ENCODE measurements around the gene ADGRD1.
"Not testable (repeated sequence)": the region's sequence is repeated elsewhere in the genome, so short reads cannot be mapped to it uniquely, and the experiment has no call there.

Gene ADGRD1

DNA sequence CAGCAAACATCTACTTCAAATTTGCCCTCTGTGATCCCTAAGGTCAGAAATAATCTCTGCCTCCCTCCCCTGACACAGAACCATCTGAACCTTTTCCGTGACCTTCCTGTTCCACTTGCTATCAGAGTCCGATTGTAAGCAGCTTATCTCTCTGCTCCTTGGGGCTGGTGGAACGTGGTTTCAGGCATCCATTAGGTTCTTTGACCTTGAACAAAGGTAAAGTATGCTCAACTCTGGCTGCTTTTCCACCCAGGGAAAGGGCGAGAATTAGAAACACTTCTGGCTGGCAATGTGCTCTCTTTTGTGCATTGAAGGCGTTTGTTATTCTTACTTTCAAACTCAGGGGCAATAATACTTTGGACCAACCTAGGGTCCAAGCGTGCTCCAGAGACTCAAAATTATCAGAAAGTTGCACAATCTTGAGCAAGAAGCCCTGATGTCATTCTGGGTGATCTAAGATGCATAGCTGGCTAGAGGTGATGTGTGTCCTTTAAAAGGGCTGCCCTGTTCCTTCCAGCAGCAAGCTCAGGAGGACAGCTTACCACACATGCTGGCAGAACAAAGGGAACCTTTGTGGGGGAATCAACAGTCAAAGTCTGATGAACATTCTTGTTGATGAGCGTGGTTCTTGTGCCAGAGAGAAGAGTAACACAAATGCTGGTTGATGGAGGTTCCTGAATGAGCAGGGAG is 29.8 kb downstream of the ADGRD1 start:
- no peak for DNase-seq (ENCODE audit: low read depth in 3 of 3, low spot score in 1 of 3)

DNA sequence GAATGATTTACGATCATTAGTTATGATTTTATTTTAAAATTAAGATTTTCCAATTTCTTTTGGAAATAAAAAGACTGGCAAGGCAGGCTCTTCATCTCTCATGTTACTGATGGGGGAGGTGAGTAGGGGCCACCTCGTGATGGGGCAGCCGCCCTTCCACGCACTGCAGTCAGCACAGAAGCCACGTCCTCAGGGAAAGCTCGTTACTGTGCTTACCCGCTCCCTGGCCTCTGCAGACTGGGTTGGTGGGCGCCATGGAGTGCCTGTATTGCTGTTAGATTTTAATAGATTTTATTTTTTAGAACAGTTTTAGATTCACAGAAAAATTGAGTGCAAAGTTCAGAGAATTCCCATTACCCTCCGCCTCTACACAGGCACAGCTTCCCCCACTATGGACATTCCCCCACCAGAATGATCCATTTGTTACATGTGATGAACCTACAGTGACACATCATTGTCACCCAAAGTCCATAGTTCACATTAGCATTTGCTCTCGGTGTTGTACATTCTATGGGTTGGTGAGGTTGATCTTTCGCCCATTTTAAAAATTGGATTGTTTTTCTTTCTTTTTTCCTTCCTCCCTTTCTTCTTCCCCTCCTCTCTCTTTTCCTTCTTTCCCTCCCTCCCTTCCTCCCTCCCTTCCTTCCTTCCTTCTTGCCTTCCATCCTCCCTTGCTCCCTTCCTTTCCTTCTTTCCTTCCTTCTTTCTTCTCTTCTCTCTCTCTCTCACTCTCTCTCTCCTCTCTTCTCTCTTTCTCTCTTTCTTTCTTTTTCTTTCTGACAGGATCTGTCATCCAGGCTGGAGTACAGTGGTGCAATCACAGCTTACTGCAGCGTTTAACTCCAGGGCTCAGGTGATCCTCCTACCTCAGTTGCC is 30.7 kb downstream of the ADGRD1 start:
- DNase-seq (ENCODE audit: low read depth in 3 of 3, low spot score in 1 of 3): no peak

DNA sequence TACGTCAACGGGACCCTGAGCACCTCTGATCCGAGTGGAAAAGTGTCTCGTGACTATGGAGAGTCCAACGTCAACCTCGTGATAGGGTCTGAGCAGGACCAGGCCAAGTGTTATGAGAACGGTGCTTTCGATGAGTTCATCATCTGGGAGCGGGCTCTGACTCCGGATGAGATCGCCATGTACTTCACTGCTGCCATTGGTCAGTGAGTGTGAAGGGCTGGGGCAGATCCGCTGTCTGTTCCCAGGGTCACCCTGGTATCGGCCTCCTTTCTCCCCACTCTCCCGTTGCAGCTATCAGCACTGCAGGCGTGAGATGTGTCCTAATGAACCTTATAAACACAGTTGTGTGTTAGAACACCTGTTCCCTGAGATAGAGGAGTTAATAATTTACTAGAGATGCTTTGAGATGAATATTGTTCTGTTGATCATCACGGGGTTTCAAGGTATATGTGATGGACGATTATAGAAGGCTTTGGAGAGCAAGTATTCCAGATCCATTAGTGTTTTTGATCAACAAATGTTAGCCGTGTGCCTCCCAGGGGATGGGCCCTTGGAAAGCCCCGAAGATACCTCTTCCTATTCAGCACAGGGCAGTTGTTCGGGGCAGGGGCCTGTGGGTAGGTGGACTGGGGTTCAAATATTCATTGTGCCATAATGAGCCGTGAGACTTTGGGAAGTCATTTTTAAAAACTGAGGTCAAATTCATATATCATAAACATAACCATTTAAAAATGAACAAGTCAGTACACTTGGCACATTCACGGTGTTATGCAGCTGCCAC is 33.6 kb downstream of the ADGRD1 start:
- no peak for DNase-seq (ENCODE audit: low read depth in 3 of 3, low spot score in 1 of 3)

DNA sequence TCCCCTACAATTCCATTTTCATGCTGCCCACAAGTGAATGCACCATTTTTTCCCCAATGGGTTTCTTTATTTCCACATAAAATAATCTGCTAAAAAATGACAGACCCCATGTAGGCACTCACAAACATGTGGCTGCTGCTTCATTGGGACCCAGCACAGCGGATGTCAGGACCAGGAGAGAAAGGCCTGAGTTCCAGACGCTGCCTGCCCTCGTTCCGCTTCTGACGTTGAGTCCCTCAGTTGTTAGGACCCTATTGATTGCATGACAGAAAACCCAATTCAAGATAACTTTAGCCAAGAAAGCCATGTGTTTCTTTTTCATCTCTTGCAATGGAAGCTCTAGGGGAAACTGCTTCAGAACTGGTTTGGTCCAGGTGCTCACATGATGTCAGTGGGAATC is 34.6 kb downstream of the ADGRD1 start:
- no peak for DNase-seq (ENCODE audit: low read depth in 3 of 3, low spot score in 1 of 3)

DNA sequence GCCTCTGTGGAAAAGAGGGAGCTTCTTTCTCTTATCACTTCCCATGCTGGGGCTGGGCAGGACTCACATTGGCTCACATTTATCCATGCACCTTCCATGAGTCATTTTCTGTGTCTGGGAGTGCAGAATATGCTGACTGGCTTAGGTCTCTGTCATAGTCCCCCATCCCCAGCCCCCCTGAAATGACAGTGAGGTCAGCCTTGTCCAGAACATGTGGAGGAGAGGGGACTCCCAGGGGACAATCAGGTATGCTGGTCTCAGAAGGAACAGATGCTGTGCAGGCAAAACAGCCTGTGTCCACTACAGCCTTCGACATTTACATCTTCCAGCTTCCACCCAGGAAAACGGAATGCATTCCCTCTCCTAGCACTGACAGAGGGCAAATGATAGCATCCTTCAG is 35.0 kb downstream of the ADGRD1 start:
- no peak for DNase-seq (ENCODE audit: low read depth in 3 of 3, low spot score in 1 of 3)

DNA sequence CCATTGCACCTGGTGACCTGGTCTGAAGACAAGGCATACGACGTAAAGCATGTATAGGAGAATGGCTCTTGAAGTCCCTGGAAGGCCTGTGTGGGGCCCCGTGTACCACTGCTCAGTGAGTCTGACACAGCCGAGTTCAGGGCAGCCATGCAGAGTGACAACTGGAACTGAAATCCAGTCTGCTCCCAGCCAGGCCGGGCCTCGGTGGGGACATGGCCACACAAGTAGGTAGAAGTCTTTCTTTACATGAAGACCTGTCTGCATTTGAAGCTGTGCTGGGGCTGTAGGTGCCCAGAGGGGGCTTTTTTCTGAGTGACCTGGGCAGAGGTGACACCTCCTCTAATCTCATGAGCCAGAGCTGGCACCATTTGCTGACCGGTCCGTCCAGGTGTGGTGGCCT is 35.7 kb downstream of the ADGRD1 start:
- no peak for DNase-seq (ENCODE audit: low read depth in 3 of 3, low spot score in 1 of 3)

DNA sequence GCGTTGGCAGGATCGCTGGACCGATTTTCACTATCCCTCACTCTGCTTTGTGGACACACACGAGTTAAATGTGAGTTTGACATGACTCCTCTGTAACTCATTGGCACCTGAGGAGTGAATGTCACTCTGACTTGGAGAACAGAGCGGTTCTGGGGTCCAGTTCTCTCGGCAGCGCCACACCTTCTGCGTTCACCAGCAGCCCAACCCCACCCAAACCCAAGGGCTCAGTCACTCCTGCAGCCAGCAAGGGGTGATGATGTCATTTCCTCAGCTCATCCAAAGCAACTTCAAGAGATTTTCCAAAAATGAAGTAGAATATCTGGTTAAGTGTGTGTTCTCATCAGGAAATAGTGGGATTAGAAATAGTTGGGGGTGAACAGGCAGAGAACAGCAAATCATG is 36.3 kb downstream of the ADGRD1 start:
- DNase-seq (ENCODE audit: low read depth in 3 of 3, low spot score in 1 of 3): no peak

DNA sequence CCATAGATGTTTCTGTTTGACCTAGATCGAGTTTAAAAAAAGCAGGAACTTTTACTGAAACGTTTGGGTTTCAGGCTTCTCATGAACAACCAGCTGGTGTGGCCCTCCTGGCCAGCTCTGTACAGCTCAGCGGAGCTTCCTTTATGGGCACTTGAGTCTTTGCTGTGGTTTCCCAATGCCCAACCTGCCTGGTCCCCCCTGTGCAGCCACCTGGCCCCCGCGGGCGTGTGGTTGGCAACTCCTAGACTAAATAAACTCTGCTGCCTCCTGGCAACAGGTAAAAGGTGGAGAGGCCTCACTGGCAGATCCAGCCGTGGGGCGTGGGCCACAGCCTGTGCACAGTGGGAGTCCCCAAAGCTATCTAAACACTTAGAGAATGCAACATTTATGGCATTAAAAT is 38.7 kb downstream of the ADGRD1 start:
- no peak for DNase-seq (ENCODE audit: low read depth in 3 of 3, low spot score in 1 of 3)

DNA sequence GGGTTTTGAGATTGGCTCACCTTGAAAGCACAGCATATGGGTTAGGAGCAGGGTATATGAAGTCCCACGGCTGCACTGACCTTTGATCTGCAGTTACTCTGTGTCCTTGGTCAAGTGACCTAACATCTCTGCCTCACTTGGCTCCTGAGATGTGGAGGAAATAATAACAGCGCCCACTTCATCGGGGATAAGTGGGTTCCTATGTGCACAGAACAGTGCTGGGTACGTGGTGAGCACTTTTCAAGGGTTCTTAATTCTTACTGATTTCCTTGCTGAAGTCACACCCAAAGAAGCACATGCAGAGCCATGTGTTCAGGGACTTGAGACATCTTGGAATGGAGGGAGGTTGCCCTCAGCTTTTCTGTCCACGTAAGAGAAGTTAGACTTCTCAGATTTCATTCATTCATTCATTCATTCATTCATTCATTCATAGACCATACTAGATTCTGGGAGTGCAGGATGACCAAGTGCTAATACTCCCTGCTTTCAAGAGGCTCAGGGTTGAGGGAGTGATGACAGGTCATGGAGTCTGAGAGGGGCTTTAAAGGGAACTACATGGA is 39.4 kb downstream of the ADGRD1 start:
- DNase-seq (ENCODE audit: low read depth in 3 of 3, low spot score in 1 of 3): no peak

DNA sequence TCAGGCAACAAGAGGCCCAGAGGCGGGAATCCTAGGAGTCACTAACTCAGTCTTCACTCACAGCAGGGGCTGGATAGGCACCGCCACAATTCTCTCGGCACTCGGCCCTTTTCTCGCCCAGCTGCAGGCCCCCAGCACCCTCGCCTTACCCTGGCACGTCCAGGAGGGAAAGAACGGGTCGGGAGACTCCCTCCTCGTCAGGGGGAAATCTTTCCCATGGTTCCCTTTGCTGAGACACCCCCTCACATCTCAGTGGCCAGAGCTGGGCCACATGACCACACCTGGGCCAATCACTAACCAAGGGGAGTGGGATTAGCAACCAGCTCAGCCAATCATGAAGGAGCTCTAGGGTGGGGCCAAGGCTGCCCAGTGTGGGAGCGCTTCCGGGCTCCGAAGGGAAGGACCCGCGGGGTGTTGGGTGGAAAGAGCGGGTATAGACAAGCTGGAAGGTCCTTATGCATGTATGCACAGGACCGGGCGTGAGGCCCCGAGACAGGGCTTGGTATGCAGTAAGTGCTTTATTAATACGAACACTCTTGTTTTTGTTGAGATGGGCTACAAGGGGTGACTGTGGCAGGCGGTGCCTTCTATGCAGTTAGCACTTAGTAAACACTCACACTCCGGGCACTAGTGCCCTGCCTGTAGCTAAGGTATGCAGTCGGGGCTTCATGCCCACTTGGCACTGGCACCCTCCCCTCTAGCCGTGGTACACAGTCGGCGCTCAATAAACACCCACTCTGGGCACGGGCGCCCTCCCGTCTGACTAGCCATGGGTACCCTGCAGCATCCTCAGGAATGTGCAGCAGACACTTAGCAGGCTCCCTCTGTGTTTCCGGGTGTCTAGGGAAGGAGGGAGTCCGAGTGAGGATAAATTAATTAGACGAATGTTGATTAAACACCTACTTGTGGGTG is 40.3 kb downstream of the ADGRD1 start:
- DNase-seq (ENCODE audit: low read depth in 3 of 3, low spot score in 1 of 3): no peak

DNA sequence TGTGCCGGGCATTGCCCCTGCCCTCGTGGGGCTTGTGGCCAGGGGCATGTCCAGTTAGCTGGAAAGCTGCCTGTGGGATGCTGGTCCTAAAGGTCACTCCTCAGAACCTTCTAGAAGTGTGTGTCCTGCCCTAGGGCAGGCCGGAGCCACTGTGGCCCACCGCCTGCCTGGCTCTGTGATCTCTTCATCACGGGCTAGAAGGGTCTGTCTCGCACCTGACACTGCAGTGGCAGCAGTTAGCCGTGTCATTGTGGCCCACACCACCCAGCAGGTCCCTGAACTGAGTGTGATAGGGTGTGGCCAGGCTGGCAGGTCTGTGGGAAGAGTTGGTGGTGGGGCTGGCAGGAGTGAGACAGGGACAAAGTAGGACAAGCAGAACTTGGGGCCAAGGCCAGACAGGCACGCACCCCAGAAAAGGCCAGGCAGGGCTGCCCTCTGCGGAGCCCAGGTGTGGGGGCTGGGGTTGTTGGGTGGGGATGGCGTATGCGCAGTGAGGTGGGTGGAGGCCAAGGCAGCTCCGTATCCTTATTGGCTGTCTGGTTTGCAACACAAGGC is 41.2 kb downstream of the ADGRD1 start:
- no peak for DNase-seq (ENCODE audit: low read depth in 3 of 3, low spot score in 1 of 3)

DNA sequence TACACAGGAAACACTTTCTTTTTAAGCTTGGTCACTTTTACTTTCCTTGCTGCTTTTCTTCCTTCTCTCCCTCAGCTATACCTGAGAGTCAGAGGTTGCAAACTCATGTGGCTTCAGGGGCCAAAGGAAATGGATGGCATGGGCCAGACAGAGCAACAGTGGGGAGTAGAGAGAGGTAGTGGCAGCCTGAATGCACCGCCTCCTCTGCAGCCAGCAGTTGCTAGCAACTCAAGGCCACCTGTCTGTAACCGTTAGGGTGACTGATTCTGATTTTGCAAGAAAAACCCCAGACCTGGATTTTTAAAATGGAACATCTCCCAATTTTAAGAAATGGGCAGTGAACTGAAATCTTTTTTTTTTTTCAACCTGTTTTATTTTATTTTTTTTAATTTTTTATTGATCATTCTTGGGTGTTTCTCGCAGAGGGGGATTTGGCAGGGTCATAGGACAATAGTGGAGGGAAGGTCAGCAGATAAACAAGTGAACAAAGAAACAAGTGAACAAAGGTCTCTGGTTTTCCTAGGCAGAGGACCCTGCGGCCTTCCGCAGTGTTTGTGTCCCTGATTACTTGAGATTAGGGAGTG is 41.8 kb downstream of the ADGRD1 start:
- not testable (repeated sequence) for DNase-seq (ENCODE audit: low read depth in 3 of 3, low spot score in 1 of 3)

DNA sequence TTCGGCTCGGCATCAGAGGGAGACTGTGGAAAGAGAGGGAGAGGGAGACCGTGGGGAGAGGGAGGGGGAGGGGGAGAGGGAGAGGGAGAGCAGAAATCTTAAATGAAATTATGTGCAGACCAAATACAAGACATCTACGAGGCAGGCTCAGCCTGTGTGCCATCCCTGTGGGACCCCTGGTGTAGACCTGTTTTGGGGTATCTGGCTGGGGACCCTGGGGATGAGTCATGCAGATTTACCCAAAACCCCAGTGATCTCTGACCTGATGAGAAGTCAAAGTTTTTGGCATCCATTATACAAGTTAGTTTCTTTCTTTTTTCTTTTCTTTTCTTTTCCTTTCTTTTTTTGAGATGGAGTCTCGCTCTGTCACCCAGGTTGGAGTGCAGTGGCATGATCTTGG is 44.4 kb downstream of the ADGRD1 start:
- no peak for DNase-seq (ENCODE audit: low read depth in 3 of 3, low spot score in 1 of 3)

DNA sequence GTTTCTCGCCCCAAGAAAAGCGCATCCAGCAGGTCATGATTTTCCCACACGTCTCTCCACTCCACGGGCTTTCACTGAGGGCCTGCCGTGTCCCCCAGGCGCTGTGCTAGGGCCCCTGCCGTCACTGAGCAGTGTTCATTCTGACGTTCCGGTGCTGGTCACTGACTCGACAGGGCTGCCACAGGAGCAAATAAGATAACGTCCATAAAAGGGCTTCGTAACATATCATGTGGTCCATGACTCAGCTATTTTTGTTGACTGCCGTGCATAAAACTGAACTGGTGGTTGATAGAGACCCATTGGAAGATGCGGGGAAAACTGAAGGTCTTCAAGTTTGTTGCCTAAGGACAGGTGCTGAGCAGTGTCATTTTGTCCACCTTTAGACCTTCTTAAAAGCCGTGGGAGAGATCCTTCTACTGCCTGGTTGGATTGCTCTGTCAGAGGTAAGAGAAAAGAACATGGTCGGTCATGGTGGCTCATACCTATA is 46.3 kb downstream of the ADGRD1 start:
- DNase-seq (ENCODE audit: low read depth in 3 of 3, low spot score in 1 of 3): no peak

DNA sequence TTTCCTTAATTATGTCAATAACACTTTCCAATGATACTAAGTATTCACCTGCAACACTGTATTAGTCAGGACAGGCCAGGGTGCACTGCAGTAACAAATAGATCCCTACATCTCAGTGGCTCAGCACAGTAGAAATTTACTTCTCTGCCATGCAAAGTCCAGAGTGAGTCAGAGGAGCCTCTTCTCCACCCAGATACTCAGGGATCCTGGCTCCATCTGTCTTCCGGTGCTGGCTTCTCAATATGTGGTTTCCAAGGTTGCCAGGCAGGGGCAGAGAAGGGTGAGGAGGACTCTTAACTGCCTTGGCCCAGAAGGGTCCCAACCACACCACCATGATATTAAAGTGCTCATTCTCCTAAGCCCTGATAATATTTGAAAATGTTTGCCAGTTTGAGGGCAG is 47.8 kb downstream of the ADGRD1 start:
- no peak for DNase-seq (ENCODE audit: low read depth in 3 of 3, low spot score in 1 of 3)

DNA sequence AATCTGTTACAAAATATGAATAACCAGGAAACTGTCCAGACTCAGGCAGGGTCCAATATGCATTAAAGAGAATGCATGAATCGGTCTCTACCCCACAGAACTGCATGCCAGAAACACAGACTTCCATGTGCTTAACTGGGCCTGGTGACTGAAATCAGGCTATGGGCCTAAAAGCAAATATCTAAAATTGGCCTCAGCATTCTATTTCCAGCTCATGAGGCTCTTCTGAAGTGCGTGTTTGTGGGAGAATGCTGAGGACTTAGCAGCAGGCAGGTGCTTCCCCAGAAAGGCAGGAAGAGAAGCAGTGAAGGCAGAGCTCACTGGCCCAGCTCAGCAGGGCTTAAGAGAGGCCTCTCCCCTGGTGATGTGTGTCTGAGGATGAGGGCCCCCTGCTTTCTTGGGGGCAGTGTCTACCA is 48.5 kb downstream of the ADGRD1 start:
- DNase-seq (ENCODE audit: low read depth in 3 of 3, low spot score in 1 of 3): no peak

DNA sequence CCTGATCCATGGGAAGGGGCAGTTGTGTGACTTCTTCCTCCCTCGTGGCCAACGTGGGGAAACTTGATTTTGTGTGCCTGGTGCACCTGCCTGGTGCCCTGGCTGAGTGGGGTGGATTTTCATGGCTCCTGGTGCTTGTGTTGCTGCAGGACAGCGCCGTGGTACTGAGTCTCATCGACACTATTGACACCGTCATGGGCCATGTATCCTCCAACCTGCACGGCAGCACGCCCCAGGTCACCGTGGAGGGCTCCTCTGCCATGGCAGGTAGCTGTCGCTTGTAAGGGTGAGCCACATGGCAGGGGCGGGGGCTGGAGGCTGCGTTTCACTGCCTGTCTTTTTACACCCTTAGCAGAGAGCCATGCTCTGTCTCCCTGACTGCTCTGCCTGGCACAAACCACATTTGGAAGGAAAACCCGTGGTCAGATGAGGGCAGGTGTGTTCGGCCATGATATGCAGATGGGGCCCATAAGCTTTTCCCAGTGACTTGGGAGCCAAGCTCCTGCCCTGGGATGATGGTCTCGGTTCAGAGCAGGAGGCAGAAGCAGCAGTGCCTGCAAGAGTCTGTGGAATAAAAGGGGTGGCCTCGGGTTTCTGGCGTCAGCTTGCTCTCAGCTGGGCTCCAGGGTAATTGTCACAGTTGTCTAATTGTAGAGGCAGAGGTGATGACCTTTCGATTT is 49.5 kb downstream of the ADGRD1 start:
- no peak for DNase-seq (ENCODE audit: low read depth in 3 of 3, low spot score in 1 of 3)

DNA sequence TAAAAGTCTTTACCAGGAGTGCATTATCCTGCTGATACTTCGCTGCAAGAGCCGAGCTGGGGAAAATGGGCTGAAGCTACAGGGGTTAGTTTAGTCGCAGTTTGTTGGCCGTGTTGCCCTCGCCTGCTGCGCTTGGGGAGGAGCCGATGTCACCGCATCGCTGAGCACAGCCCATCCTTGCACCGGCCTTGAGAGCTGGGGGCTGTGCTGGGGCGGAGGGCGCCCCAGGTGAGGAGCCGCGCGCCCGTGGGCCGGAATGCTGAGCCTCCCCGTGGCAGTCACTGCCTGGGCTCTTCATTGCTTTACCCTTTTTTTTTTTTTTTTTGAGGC is 50.0 kb downstream of the ADGRD1 start:
- no peak for DNase-seq (ENCODE audit: low read depth in 3 of 3, low spot score in 1 of 3)

DNA sequence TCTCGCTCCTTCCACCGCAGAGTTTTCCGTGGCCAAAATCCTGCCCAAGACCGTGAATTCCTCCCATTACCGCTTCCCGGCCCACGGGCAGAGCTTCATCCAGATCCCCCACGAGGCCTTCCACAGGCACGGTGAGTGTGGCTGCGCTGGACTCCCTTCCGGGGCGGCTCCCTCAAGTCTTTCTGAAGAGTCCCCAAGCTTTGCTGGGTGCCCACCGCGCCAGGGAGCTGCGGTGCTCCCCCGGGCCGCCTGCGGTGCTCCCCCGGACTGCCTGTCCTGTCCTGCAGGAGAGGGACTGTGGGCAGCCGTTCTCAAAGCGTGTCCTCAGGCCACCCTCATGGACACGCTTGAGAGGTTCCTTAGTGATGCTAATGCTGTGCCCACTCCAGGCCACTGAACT is 50.5 kb downstream of the ADGRD1 start:
- no peak for DNase-seq (ENCODE audit: low read depth in 3 of 3, low spot score in 1 of 3)

All from stimulated activated CD4-positive, alpha-beta T cell treated with anti-CD3 and anti-CD28 coated beads, TNF-alpha, amount 100 ng/mL, for 1 hour (primary cell).